IMR-90 (cell line): ENCODE data around the gene SOX5. TPM values are rescaled to one million over a fixed set of nuclear protein-coding genes. Genes with fewer than 3 reads are reported as not detected.

Experiments used
- ATAC-seq: fragments of 200-7000 bp; cut with Tn5 transposase; 2 replicates; pipeline ENCODE4 v1.9.1; 2020; ENCODE audit warnings: low read depth, mild to moderate bottlenecking, moderate library complexity
- BruUV-seq: library from RNA; stranded (reverse); fragments of 400-500 nt; replicated peaks from 2 replicates; lab custom pipeline; 2021; lab: Mats Ljungman, UMichigan
- CTCF ChIA-PET: fragments of 300-600 bp; formaldehyde crosslinking; extraction: SDS; loops from one replicate; lab custom pipeline; 2021; ENCODE audit warnings: antibody characterized with exemption; lab: Yijun Ruan, JAX
- POLR2A ChIA-PET: fragments of 300-600 bp; sonication (Branson Sonifier 250); formaldehyde crosslinking; loops from one replicate; lab custom pipeline; 2022; ENCODE audit warnings: antibody characterized with exemption; ENCODE audit not compliant: unreplicated experiment; lab: Charles Lee
- DNase-seq: peaks from one replicate; pipeline ENCODE4 v3.0.0; 2013
- H2AFZ ChIP-seq: replicated peaks from 2 replicates; pipeline ENCODE3; 2013; ENCODE audit warnings: low read length, mild to moderate bottlenecking; ENCODE audit not compliant: poor library complexity
- H2AK5ac ChIP-seq: 2 replicates; pipeline ENCODE4 v1.6.1; 2013; ENCODE audit warnings: low read depth, low read length, inconsistent platforms
- H2AK9ac ChIP-seq: replicated peaks from 2 replicates; pipeline ENCODE3; 2013; ENCODE audit warnings: mild to moderate bottlenecking, low read depth, low read length, moderate library complexity; ENCODE audit not compliant: poor library complexity
- H2BK120ac ChIP-seq: 2 replicates; pipeline ENCODE4 v1.6.1; 2013; ENCODE audit warnings: low read depth, low read length, inconsistent platforms
- H2BK15ac ChIP-seq: 3 replicates; pipeline ENCODE4 v1.6.1; 2013; ENCODE audit warnings: low read depth, low read length, inconsistent platforms
- H2BK20ac ChIP-seq: 2 replicates; pipeline ENCODE4 v1.6.1; 2013; ENCODE audit warnings: low read depth, mild to moderate bottlenecking, inconsistent platforms, low read length, moderate library complexity
- H2BK5ac ChIP-seq: 2 replicates; pipeline ENCODE4 v1.6.1; 2013; ENCODE audit warnings: mild to moderate bottlenecking, low read depth, low read length, inconsistent platforms; ENCODE audit not compliant: poor library complexity, severe bottlenecking
- H3K14ac ChIP-seq: replicated peaks from 2 replicates; pipeline ENCODE4 v1.6.1; 2013; ENCODE audit warnings: low read depth, low read length, inconsistent platforms
- H3K18ac ChIP-seq: 2 replicates; pipeline ENCODE4 v1.6.1; 2013; ENCODE audit warnings: low read depth, low read length, control low read depth
- H3K23ac ChIP-seq: 2 replicates; pipeline ENCODE4 v1.6.1; 2013; ENCODE audit warnings: low read depth, low read length, inconsistent platforms
- H3K27ac ChIP-seq: 2 replicates; pipeline ENCODE4 v1.5.1; 2013; ENCODE audit warnings: mild to moderate bottlenecking, control low read depth, low read length; ENCODE audit not compliant: insufficient read depth
- H3K27me3 ChIP-seq: 2 replicates; pipeline ENCODE4 v1.6.1; 2013; ENCODE audit warnings: low read length; ENCODE audit not compliant: control insufficient read depth, insufficient read depth
- H3K36me3 ChIP-seq: 2 replicates; pipeline ENCODE4 v1.6.1; 2013; ENCODE audit warnings: low read length, mixed read lengths; ENCODE audit not compliant: control insufficient read depth, insufficient read depth
- H3K4ac ChIP-seq: 2 replicates; pipeline ENCODE4 v1.6.1; 2013; ENCODE audit warnings: low read depth, low read length, inconsistent platforms
- H3K4me1 ChIP-seq: 2 replicates; pipeline ENCODE4 v1.6.1; 2013; ENCODE audit warnings: low read length, mixed read lengths; ENCODE audit not compliant: control insufficient read depth, insufficient read depth
- H3K4me2 ChIP-seq: 2 replicates; pipeline ENCODE4 v1.6.1; 2013; ENCODE audit warnings: low read depth, mild to moderate bottlenecking, control low read depth, low read length, moderate library complexity
- H3K4me3 ChIP-seq: 2 replicates; pipeline ENCODE4 v1.5.1; 2013; ENCODE audit warnings: low read depth, mild to moderate bottlenecking, control low read depth, low read length, moderate library complexity; ENCODE audit not compliant: insufficient read depth
- H3K56ac ChIP-seq: 2 replicates; pipeline ENCODE4 v1.6.1; 2013; ENCODE audit warnings: low read length, inconsistent platforms; ENCODE audit not compliant: insufficient read depth; ENCODE audit errors: extremely low read depth
- H3K79me1 ChIP-seq, 2 experiments: 2 replicates each; pipeline ENCODE4 v1.6.1; 2013; ENCODE audit warnings: low read length in 2 of 2, inconsistent platforms in 1 of 2, low read depth in 1 of 2
- H3K9ac ChIP-seq: 2 replicates; pipeline ENCODE4 v1.6.1; 2013; ENCODE audit warnings: low read depth, low read length, control low read depth
- H3K9me1 ChIP-seq: 2 replicates; pipeline ENCODE4 v1.6.1; 2013; ENCODE audit warnings: low read length, inconsistent platforms; ENCODE audit not compliant: insufficient read depth
- H3K9me3 ChIP-seq: 2 replicates; pipeline ENCODE4 v1.6.1; 2013; ENCODE audit warnings: low read length; ENCODE audit not compliant: control insufficient read depth, insufficient read depth
- H4K20me1 ChIP-seq: 2 replicates; pipeline ENCODE4 v1.6.1; 2013; ENCODE audit warnings: low read length, inconsistent platforms; ENCODE audit not compliant: insufficient read depth
- H4K5ac ChIP-seq: 2 replicates; pipeline ENCODE4 v1.6.1; 2013; ENCODE audit warnings: mild to moderate bottlenecking, low read depth, low read length, control low read depth
- H4K8ac ChIP-seq, 2 experiments: 2 replicates each; pipeline ENCODE4 v1.6.1; 2013; ENCODE audit warnings: low read depth in 2 of 2, low read length in 2 of 2, control low read depth in 1 of 2, inconsistent platforms in 1 of 2
- H4K91ac ChIP-seq: 2 replicates; pipeline ENCODE4 v1.6.1; 2013; ENCODE audit warnings: low read depth, low read length, inconsistent platforms; ENCODE audit not compliant: insufficient read depth
- FOS ChIP-seq: fragments of 150-350 bp; IDR thresholded peaks from 2 replicates; pipeline ENCODE4 v1.6.1; 2016; ENCODE audit warnings: low read depth, low read length
- WGBS, 2 experiments: methylation state at CpG; one replicate each; pipeline versions ENCODE4 v1.1.5 to v1.1.7; 2013; ENCODE audit warnings: missing lambda C conversion rate in 2 of 2; ENCODE audit not compliant: insufficient read length in 1 of 2; ENCODE audit errors: extremely low coverage in 2 of 2; 5-methylcytosine and 5-hydroxymethylcytosine counted together
- dilution Hi-C: fragments of 300-500 bp; cut with HindIII; formaldehyde crosslinking; loops from one replicate; pipeline ENCODE4 v1.14.3; 2018; ENCODE audit warnings: low sequenced_read_pairs; ENCODE audit not compliant: unreplicated experiment
- in situ Hi-C: fragments of 300-500 bp; cut with MboI; formaldehyde crosslinking; loops from 3 replicates; pipeline ENCODE4 v1.14.3; 2019; ENCODE audit warnings: low sequenced_read_pairs, inconsistent platforms, mixed read lengths
- intact Hi-C: fragments of 100-400 bp; cut with micrococcal nuclease; formaldehyde crosslinking; loops from 2 replicates; pipeline ENCODE4 v1.10.0; 2022
- polyA plus RNA-seq, 3 experiments: library from polyadenylated mRNA; depleted of rRNA; stranded (reverse); fragments of >200 nt; gene quantifications; 2 replicates each; pipeline ENCODE4 v1.2.3, GENCODE V29; 2012; ENCODE audit warnings: low replicate concordance in 1 of 3
- total RNA-seq: library from RNA; depleted of rRNA; stranded (reverse); fragments of >200 nt; gene quantifications from 2 replicates; pipeline ENCODE4 v1.2.3, GENCODE V29; 2012

The SOX5 gene
- total and polyA plus RNA-seq, 2 of the 4 experiments (the other 2 are of a cell fraction), result 1.1 to 13.1 TPM

- Histone ChIP-seq H3K23ac (no peak overlapping the region), H2AK9ac (no peak overlapping the region), H3K18ac (no peak overlapping the region), H3K9me3 (no peaks in the 10 kb centered on the region), H2AFZ (no peak overlapping the region), H4K91ac (no peak overlapping the region), H3K79me1 (no peaks in the 10 kb centered on the region), H3K9me1 (no peaks in the 10 kb centered on the region), H4K8ac (no peak overlapping the region), H2BK15ac (no peak overlapping the region), H3K27me3 (no peaks in the 10 kb centered on the region), H3K4ac (no peak overlapping the region), H2BK120ac (no peak overlapping the region), H3K56ac (no peak overlapping the region), H3K4me2 (no peak overlapping the region), H2BK20ac (no peak overlapping the region), H3K36me3 (no peaks in the 10 kb centered on the region; the same call in 1 of the 2 replicates), H3K9ac (no peak overlapping the region), H4K20me1 (no peaks in the 10 kb centered on the region), H3K4me3 (no peak overlapping the region), H4K5ac (no peak overlapping the region), H3K27ac (no peak overlapping the region), H3K4me1 (no peaks in the 10 kb centered on the region), H3K14ac (no peak overlapping the region), H2AK5ac (no peak overlapping the region), H2BK5ac (no peak overlapping the region)
- dilution Hi-C loops, result no loop called here
- TF ChIP-seq FOS, result no peak
- DNase-seq (no peak), ATAC-seq (no peak)
- no TSS peak for BruUV-seq
- intact Hi-C loops, result no loop called here
- ChIA-PET POLR2A (no interaction called here), CTCF (no interaction called here)
- no CpG with 5 or more reads among the region's 4 CpGs for WGBS, 2 experiments
- in situ Hi-C loops, result no loop called here
These were observed 105.5 kb downstream of the SOX5 start for GRCh38 chr12:23843958-23844357.
